A549 (cell line): ENCODE results near the gene PDK3.

Experiments
- EP300 ChIP-seq, 2 experiments: fragments of >200 bp; sonication (Bioruptor Twin); formaldehyde crosslinking; IDR thresholded peaks; 2 replicates in 1 of 2; 3 replicates in 1 of 2; pipeline ENCODE4 v1.6.1; 2016 to 2017
- HDAC2 ChIP-seq: fragments of 200-600 bp; sonication (generic); IDR thresholded peaks from 2 replicates; pipeline ENCODE4 v1.6.1; 2016
- KDM1A ChIP-seq: fragments of 200-600 bp; sonication (generic); IDR thresholded peaks from 2 replicates; pipeline ENCODE4 v1.6.1; 2016; ENCODE audit warnings: low read depth, mild to moderate bottlenecking
- KDM5A ChIP-seq: fragments of 200-600 bp; sonication (generic); IDR thresholded peaks from 2 replicates; pipeline ENCODE4 v1.6.1; 2016; ENCODE audit warnings: antibody characterized with exemption, mild to moderate bottlenecking
- MAZ ChIP-seq: fragments of 150-350 bp; IDR thresholded peaks from 2 replicates; pipeline ENCODE4 v1.6.1; 2014; ENCODE audit warnings: antibody characterized with exemption, low read depth, low read length, borderline replicate concordance
- MYC ChIP-seq: IDR thresholded peaks from 2 replicates; pipeline ENCODE4 v1.6.1; 2012; ENCODE audit warnings: mild to moderate bottlenecking, inconsistent platforms, low read length, improper control_type of control experiment, borderline replicate concordance
- NR3C1 ChIP-seq: fragments of >200 bp; sonication (Bioruptor Twin); formaldehyde crosslinking; IDR thresholded peaks from 3 replicates; pipeline ENCODE4 v1.6.1; 2017
- POLR2A ChIP-seq: IDR thresholded peaks from 2 replicates; pipeline ENCODE4 v1.6.1; 2012; ENCODE audit warnings: mild to moderate bottlenecking, low read length
- SMC3 ChIP-seq: fragments of >200 bp; sonication (Bioruptor Twin); formaldehyde crosslinking; IDR thresholded peaks from 3 replicates; pipeline ENCODE4 v1.6.1; 2018; ENCODE audit warnings: inconsistent platforms
- ZSCAN20 ChIP-seq: fragments of 250-450 bp; sonication (Bioruptor Pico); IDR thresholded peaks from 2 replicates; pipeline ENCODE4 v1.8.0; 2022; ENCODE audit warnings: mild to moderate bottlenecking, moderate library complexity
- TF ChIP-seq, protein P1 (sequence below): fragments of >200 bp; sonication (Bioruptor Twin); formaldehyde crosslinking; IDR thresholded peaks from 3 replicates; pipeline ENCODE4 v1.5.1; 2016
- TF ChIP-seq, protein P2 (sequence below): fragments of 250-450 bp; sonication (Bioruptor Pico); IDR thresholded peaks from 2 replicates; pipeline ENCODE4 v1.5.0; 2021; ENCODE audit warnings: mild to moderate bottlenecking, moderate library complexity, borderline replicate concordance
- TF ChIP-seq, protein P3 (sequence below): IDR thresholded peaks from 2 replicates; pipeline ENCODE4 v1.6.1; 2012

DNA sequence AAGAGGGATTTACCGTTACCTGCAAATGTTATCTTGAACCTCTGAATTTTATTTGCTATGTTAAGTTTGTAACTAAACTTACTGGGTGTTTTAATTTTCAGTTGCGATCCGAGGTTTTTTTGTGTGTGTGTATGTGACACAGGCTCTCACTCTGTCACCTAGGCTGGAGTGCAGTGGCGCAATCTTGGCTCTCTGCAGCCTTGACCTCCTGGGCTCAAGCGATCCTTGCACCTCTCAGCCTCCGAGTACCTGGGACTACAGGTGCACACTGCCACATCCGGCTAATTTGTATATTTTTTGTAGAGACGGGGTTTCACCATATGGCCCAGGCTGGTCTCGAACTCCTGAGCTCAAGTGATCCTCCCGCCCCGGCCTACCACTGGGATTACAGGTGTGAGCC lies 18.5 kb downstream of the PDK3 start:
- TF ChIP-seq POLR2A = no peak
- TF ChIP-seq, protein P1, sequence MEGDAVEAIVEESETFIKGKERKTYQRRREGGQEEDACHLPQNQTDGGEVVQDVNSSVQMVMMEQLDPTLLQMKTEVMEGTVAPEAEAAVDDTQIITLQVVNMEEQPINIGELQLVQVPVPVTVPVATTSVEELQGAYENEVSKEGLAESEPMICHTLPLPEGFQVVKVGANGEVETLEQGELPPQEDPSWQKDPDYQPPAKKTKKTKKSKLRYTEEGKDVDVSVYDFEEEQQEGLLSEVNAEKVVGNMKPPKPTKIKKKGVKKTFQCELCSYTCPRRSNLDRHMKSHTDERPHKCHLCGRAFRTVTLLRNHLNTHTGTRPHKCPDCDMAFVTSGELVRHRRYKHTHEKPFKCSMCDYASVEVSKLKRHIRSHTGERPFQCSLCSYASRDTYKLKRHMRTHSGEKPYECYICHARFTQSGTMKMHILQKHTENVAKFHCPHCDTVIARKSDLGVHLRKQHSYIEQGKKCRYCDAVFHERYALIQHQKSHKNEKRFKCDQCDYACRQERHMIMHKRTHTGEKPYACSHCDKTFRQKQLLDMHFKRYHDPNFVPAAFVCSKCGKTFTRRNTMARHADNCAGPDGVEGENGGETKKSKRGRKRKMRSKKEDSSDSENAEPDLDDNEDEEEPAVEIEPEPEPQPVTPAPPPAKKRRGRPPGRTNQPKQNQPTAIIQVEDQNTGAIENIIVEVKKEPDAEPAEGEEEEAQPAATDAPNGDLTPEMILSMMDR = no peak
- no peak for TF ChIP-seq SMC3
- no peak for TF ChIP-seq KDM5A
- TF ChIP-seq NR3C1 = no peak
- no peak for TF ChIP-seq ZSCAN20 (CRISPR knock-in tag)
- TF ChIP-seq, protein P2, sequence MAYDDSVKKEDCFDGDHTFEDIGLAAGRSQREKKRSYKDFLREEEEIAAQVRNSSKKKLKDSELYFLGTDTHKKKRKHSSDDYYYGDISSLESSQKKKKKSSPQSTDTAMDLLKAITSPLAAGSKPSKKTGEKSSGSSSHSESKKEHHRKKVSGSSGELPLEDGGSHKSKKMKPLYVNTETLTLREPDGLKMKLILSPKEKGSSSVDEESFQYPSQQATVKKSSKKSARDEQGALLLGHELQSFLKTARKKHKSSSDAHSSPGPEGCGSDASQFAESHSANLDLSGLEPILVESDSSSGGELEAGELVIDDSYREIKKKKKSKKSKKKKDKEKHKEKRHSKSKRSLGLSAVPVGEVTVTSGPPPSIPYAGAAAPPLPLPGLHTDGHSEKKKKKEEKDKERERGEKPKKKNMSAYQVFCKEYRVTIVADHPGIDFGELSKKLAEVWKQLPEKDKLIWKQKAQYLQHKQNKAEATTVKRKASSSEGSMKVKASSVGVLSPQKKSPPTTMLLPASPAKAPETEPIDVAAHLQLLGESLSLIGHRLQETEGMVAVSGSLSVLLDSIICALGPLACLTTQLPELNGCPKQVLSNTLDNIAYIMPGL = no peak
- no peak for TF ChIP-seq EP300 (IDR thresholded peaks at IDR 0.05)
- TF ChIP-seq MYC = no peak
- TF ChIP-seq, protein P3, sequence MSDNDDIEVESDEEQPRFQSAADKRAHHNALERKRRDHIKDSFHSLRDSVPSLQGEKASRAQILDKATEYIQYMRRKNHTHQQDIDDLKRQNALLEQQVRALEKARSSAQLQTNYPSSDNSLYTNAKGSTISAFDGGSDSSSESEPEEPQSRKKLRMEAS = no peak
- TF ChIP-seq KDM1A = no peak
- TF ChIP-seq MAZ = no peak
- no peak for TF ChIP-seq HDAC2
